Activated T-helper 1 cell treated with Interleukin-2 at 50 U/mL for 16 hours (primary cell): ENCODE results near the gene NABP1.

Experiments
- DNase-seq: peaks from one replicate; pipeline ENCODE4 v3.0.0-alpha.2; 2020; ENCODE audit warnings: low read depth

Gene NABP1

DNA sequence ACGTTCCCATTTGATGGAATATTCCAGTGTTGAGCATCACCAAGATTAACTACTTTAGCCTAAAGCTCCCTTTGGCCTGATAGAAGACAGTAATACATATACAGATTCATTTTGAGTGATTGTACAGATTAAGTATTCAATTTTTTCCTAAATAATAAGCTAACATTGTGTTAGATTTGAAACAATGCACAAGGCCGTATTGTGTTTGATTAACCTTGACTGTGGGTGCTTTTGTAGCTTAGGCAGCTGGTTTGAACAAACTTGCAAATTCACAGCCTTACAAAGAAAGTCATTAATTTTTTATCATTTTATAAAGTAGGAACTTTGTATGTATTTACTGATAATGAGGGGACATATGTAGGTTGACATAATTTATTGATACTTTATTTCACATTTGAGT lies 29.6 kb downstream of the NABP1 start:
- DNase-seq, result no peak

DNA sequence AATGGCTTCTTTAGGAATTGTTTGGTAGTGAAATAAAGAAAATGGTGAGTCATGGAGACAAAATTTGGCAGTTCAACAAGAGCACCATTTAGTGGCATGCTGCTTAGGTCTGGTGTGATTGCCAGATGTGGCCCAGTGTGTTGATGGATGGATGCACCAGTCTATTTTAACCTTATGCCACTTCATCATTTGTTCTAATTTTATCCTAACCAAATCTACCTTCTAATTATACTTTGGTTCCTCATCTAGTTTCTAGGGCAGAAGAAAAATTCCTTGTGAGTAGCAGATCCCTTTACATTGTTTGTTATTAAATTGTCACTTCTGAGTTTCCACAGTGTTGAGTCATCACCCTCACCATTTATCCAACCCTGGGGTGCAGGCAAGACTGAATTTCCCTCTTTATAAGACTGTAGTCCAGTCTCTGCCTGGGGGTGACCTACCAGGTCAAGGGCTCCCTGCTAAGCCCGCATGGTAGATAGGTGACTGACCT lies 32.5 kb downstream of the NABP1 start:
- no peak for DNase-seq

DNA sequence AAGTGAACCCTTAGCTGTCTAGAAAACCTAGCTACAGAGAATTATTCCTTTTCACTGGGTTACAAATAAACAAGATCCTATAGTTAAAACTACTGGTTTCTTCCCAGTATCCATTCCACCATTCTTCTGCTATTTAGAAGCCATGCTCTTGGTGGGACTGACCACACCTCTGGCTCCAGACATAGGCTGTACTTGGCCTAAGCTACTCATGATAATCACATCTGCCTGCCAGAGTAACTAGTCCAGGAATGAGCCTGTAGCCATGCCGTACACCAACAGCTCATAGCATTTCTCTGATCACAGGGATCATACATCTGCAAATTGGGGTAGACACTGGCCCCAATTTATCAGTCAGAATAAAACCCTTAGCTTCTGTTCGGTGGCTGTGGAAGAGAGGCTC lies 33.7 kb downstream of the NABP1 start:
- DNase-seq, result no peak

DNA sequence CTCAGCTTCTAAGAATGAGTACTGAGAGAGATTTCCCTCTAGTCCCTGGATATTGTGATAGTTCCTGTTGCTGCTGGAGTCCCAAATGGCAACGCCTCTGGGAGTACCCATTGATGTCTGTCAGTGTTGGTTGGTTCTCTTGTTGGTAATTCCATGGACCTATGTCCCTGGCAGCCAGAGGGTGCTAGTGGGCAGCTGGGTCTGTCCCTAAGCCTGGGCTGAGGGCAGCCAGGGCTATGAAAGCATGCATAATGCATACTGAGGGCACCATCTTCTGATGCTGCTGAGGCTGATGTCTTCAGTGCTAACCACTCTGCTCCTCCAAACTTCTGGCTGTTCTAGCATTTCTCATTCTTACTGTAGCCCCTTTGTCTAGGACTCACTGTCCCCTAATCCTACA lies 35.9 kb downstream of the NABP1 start:
- DNase-seq, result no peak

DNA sequence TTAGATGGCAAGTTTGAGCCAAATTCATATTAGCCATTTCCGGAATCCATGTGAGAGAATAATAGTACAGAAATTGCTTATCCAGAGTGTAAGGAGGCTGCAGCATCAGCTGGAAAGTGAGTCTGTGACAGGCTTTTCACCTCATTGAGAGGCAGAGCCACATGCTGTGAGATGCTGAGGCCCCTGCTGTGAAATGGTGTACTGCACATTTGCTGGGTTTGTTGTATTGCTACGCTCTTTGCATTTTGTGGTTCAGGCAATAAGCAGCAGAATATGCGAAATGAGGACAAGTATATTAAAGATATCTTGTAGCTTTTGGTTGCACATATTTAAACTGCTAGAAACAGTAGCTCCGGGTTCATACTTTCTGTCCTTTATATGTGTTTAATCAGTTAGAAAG lies 37.0 kb downstream of the NABP1 start:
- DNase-seq, result no peak

DNA sequence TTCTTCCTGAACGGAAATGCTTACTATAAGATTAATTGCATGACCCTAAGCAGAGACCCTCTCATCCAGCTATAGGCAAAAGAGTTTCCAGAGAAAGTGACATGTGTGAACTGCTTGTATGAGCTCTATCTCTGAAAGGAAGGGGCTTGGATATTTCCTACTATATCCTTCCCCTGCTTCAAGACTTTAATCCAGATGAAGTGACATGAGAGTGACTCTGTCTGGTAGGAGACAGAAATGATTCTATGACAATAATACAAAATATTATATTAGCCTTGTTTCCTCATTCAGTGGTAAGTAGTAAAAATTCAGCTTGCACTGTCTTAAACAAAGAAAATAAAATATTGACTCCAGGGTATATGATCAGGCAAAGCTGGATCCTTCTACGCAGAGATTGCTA lies 37.5 kb downstream of the NABP1 start:
- DNase-seq, result no peak

DNA sequence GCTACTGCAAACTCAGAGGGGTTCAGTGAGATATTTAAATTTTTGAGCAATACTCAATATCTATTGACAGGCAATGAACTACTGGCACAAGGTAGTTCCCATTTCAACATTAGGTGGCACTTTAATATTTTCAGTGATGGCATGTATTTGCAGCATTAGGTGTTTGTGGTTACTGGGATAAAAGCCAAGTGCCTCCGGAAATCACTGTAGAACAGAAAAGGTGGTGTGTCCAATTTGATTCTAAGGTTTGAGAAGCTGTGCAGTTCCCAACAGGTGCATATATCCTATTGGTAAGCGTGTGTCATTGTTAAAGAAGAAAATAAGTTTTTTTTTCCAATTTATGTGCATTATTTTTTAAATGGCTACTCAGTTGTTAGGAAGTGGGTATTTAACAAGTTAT lies 41.3 kb downstream of the NABP1 start:
- DNase-seq, result no peak

DNA sequence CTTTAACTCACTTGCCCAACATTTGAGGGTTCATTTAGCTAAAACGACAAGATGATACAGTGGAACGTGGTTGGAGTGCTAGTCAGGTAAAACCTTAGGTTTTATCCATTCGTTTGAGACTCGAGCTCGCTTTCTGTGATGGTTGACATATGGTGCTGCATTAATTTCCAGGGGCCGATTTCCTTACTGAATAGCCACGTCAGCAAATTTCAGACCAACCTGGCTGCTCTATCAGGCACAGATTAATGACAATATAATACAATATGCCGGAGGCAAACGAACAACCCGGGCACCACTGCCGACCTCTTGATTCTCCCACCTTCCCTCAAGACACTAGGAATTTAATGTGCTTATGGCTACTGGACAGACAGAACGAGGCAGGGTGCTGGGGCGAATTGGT lies 42.0 kb downstream of the NABP1 start:
- no peak for DNase-seq

DNA sequence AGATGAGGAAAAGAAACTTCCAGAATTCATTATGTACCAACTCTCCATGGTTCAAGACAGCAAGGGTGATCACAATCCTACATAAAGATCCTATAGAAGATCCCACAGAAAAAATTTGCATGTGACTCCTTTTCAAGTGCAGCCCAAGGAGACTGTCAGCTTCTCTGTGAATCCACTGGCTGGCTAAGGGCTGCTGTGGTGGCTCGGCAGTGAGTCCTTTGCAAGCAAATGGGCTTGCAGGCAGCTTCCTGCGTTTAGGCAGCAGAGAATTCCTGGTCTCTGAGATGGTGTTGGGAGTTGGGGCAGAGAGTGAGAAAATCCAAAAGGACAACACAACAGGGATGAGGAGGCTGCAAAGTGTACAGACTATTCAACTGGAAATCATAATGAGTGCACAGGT lies 43.4 kb downstream of the NABP1 start:
- no peak for DNase-seq

DNA sequence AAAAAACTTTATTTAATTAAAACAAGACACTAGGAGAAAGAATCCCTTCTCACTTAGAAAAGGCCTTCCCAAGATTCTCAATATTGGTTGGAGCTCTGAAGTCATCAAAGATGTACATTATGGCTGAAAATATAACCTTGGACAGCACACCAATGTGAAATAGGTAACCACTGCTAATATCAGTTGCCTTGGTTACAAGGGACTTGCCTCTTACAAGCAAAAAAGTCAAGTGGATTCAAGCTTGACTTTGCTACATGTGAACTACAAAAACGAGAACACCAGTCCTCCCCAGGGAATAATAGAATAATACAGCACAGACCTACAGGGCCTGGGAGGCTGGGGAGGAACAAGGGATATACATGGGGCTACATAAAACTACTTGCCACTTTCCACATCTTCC lies 46.1 kb downstream of the NABP1 start:
- DNase-seq, result no peak

DNA sequence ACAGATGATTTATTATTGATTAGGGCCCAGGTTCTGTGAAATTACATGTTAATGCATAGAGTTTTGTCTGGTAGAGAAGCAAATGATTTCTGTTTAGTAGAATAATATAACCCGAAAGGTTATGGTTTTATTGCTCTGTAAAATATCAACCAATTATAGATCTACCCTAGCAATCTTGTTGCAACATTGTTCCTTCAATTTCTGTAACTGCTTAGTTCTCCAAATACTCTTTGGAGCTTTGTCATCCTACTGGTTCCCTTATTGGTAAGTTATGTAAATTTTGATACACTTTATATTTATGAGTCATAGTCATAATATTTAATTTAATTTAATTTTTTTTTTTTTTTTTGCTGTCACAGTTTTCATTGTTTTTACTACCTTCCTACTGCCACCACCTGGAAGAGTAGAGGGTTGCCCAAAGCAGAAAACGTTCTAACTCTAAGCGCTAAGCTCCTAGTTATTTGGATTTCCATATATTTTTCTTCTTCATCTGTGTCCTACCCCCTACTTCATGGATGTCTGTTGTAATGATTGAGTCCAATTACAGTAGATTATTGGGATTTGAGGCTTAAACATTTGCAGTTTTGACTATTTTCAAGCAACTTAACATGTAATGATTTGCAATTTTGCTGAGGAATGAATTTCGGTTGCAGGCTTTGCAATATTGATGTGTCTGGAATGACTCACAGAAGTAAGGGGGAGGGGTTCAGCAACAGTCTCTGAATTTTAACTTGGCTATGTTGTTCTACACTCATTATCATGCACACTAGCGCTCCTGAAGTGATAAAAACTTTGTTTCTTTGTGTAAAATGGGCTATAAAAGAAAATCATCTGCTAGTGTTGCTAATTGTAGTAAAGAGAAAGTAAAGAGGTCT lies 51.1 kb downstream of the NABP1 start:
- no peak for DNase-seq

DNA sequence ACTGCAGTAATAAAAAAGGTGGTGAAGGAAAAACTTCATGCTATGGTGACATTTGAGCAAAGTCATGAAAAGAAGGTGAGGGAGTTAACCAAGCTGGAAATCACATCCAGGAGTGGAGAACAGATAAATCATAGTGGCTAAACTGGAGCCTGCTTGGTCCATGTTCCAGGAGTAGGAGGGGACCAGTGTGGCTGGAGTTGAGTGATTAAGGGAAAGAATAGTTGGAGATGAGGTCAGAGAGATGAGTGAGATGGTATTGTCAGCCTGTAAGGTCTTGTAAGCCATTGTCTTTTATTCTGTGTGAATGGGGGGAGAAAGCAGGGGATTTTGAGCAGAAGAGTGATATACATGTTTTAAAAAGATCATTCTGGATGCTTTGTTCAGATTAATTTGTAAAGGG lies 52.3 kb downstream of the NABP1 start:
- DNase-seq, result no peak
